WERI-Rb-1 (cell line): Measurements from ENCODE around the gene STARD9.

ENCODE experiments used
- DNase-seq: peaks from one replicate; pipeline ENCODE4 v3.0.0-alpha.2; 2020
- H3K27ac ChIP-seq: fragments of 250-450 bp; sonication (Bioruptor Pico); 2 replicates; pipeline ENCODE4 v1.5.1; 2020; ENCODE audit warnings: mild to moderate bottlenecking, moderate library complexity
- H3K27me3 ChIP-seq: fragments of 250-450 bp; sonication (Bioruptor Pico); 2 replicates; pipeline ENCODE4 v1.5.1; 2021; ENCODE audit warnings: mild to moderate bottlenecking, low read depth, moderate library complexity; ENCODE audit not compliant: insufficient read depth, severe bottlenecking
- H3K36me3 ChIP-seq: fragments of 250-450 bp; sonication (Bioruptor Pico); 2 replicates; pipeline ENCODE4 v1.5.1; 2020; ENCODE audit warnings: mild to moderate bottlenecking, moderate library complexity
- H3K4me3 ChIP-seq: 2 replicates; pipeline ENCODE4 v1.5.1; 2011; ENCODE audit warnings: low read depth, mild to moderate bottlenecking, control low read depth, low read length
- H3K9me3 ChIP-seq: fragments of 250-450 bp; sonication (Bioruptor Pico); 2 replicates; pipeline ENCODE4 v1.5.1; 2021; ENCODE audit warnings: mild to moderate bottlenecking, moderate library complexity; ENCODE audit not compliant: severe bottlenecking
- TF ChIP-seq, protein P1 (sequence below): IDR thresholded peaks from 2 replicates; pipeline ENCODE4 v1.5.1; 2011; ENCODE audit warnings: low read depth, mild to moderate bottlenecking, control low read depth, inconsistent platforms, low read length

The STARD9 gene

DNA sequence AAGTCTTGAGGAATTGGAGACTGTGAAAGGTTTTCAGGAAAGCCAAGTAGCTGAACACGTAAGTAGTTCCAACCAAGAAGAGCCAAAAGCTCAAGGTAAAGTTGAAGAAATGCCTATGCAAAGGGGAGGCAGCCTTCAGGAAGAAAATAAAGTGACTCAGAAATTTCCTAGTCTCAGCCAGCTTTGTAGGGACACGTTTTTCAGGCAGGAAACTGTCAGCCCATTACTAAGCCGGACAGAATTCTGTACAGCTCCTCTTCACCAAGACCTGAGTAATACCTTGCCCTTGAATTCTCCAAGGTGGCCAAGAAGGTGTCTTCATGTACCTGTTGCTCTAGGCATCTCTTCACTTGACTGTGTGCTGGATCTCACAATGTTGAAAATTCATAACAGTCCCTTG lies 112.9 kb downstream of the STARD9 start:
- TF ChIP-seq, protein P1, sequence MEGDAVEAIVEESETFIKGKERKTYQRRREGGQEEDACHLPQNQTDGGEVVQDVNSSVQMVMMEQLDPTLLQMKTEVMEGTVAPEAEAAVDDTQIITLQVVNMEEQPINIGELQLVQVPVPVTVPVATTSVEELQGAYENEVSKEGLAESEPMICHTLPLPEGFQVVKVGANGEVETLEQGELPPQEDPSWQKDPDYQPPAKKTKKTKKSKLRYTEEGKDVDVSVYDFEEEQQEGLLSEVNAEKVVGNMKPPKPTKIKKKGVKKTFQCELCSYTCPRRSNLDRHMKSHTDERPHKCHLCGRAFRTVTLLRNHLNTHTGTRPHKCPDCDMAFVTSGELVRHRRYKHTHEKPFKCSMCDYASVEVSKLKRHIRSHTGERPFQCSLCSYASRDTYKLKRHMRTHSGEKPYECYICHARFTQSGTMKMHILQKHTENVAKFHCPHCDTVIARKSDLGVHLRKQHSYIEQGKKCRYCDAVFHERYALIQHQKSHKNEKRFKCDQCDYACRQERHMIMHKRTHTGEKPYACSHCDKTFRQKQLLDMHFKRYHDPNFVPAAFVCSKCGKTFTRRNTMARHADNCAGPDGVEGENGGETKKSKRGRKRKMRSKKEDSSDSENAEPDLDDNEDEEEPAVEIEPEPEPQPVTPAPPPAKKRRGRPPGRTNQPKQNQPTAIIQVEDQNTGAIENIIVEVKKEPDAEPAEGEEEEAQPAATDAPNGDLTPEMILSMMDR = no peak
- DNase-seq = no peak
- Histone ChIP-seq H3K36me3 (peaks cover 75% of the 10 kb centered on the region), H3K9me3 (no peaks in the 10 kb centered on the region), H3K4me3 (no peak overlapping the region), H3K27me3 (no peaks in the 10 kb centered on the region), H3K27ac (no peak overlapping the region)

DNA sequence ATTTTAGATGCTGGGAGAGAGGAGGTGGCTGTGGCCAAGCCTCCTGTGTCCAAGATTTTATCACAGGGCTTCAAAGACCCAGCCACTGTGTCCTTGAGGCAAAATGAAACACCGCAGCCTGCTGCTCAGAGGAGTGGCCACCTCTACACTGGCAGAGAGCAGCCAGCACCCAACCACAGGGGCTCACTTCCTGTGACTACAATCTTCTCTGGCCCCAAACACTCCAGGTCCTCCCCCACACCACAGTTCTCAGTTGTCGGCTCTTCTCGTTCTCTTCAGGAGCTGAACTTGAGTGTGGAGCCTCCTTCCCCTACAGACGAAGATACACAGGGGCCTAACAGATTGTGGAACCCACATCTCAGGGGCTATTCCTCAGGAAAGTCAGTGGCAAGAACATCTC lies 115.9 kb downstream of the STARD9 start:
- Histone ChIP-seq H3K27me3 (no peaks in the 10 kb centered on the region), H3K27ac (no peak overlapping the region), H3K9me3 (no peaks in the 10 kb centered on the region), H3K4me3 (no peak overlapping the region), H3K36me3 (peaks cover 69% of the 10 kb centered on the region)
- no peak for DNase-seq
- TF ChIP-seq, protein P1 = no peak

DNA sequence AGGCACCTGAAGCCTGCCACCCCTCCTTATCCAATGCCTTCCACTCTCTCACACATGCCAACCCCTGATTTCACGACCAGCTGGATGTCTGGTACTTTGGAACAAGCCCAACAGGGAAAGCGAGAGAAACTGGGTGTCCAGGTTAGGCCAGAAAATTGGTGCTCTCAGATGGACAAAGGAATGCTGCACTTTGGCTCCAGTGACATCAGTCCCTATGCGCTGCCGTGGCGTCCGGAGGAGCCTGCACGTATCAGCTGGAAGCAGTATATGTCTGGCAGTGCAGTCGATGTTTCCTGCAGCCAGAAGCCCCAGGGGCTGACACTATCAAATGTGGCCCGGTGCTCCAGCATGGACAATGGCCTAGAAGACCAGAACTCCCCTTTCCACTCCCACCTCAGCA lies 116.4 kb downstream of the STARD9 start:
- TF ChIP-seq, protein P1 = no peak
- Histone ChIP-seq H3K36me3 (peaks cover 69% of the 10 kb centered on the region), H3K4me3 (no peak overlapping the region), H3K9me3 (no peaks in the 10 kb centered on the region), H3K27ac (no peak overlapping the region), H3K27me3 (no peaks in the 10 kb centered on the region)
- no peak for DNase-seq

DNA sequence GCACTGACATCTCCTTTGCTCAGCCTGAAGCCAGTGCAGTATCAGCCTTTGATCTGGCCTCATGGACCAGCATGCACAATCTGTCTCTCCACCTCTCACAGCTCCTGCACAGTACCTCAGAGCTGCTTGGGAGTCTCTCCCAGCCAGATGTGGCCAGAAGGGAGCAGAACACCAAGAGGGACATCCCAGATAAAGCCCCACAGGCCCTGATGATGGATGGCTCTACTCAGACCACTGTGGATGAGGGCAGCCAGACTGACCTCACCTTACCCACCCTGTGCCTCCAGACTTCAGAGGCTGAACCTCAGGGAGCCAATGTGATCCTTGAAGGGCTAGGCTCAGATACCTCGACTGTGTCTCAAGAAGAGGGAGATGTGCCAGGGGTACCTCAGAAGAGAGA lies 117.1 kb downstream of the STARD9 start:
- TF ChIP-seq, protein P1 = no peak
- no peaks in the 10 kb centered on the region for H3K9me3 ChIP-seq
- H3K4me3 ChIP-seq = no peak overlapping the region
- H3K27ac ChIP-seq = no peak overlapping the region
- no peak for DNase-seq
- peaks cover 69% of the 10 kb centered on the region for H3K36me3 ChIP-seq
- H3K27me3 ChIP-seq = no peaks in the 10 kb centered on the region

DNA sequence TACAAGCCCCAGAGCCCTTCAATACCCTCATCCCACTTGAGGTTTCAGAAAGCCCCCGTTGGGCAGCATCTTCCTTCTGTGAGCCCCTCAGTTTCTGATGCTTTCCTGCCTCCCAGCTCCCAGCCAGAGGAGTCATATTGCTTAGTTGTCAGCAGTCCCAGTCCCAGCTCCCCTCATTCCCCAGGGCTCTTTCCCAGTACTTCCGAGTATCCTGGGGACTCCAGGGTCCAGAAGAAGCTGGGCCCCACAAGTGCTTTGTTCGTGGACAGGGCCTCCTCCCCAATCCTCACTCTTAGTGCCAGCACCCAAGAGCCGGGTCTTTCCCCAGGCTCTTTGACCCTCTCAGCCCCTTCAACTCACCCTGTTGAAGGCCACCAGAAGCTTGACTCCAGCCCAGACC lies 117.6 kb downstream of the STARD9 start:
- no peak for DNase-seq
- TF ChIP-seq, protein P1 = no peak
- Histone ChIP-seq H3K4me3 (no peak overlapping the region), H3K36me3 (peaks cover 70% of the 10 kb centered on the region), H3K9me3 (no peaks in the 10 kb centered on the region), H3K27ac (no peak overlapping the region), H3K27me3 (no peaks in the 10 kb centered on the region)

DNA sequence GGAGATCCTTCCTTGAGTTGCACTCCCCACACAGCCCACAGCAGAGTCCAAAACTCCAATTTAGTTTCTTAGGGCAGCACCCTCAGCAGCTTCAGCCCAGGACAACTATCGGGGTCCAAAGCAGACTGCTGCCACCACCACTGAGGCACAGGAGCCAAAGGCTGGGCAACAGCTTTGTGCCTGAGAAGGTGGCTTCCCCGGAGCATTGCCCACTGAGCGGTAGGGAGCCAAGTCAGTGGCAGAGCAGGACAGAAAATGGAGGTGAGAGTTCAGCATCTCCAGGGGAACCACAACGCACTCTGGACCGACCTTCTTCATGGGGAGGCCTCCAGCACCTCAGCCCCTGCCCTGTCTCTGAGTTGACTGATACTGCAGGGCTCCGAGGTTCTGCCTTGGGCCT lies 118.1 kb downstream of the STARD9 start:
- H3K4me3 ChIP-seq = no peak overlapping the region
- TF ChIP-seq, protein P1 = no peak
- H3K9me3 ChIP-seq = no peaks in the 10 kb centered on the region
- H3K27me3 ChIP-seq = no peaks in the 10 kb centered on the region
- H3K27ac ChIP-seq = no peak overlapping the region
- DNase-seq = no peak
- peaks cover 70% of the 10 kb centered on the region for H3K36me3 ChIP-seq
